CD4-positive, alpha-beta T cell treated with Interleukin-6 for 4 hours (primary cell): ENCODE results near the gene SNX19.

Source experiments
- DNase-seq: peaks from one replicate; pipeline ENCODE4 v3.0.0-alpha.2; 2020; ENCODE audit warnings: mixed read lengths

The SNX19 gene

DNA sequence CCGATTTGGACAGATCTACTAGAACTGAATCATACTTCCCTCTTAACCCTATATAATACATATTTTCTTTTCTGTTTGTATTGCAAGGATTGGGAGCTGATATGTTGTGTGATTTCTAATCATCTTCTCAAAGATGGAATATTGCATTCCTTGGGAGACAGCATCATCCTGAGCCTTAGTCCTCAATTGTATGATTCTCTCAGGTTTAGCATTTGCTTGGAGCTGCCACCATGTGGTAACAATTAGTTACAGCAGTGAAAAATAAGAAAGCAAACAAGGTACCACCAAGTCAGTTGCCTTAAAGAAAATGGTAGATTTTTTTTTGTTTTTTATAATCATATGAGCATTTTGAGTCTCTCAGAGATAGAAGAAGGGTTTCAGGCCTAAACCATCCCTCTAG is 11.9 kb downstream of the SNX19 start:
- DNase-seq = no peak

GRCh38 chr11:130902380-130902779 is 13.9 kb downstream of the SNX19 start:
- no peak for DNase-seq

GRCh38 chr11:130899106-130899505 is 17.2 kb downstream of the SNX19 start:
- DNase-seq = no peak

- DNase-seq = no peak
Measured at GRCh38 chr11:130897262-130898182, 18.8 kb downstream of the SNX19 start.

GRCh38 chr11:130894322-130895025 is 21.8 kb downstream of the SNX19 start:
- DNase-seq = peak; percentile 70

DNA sequence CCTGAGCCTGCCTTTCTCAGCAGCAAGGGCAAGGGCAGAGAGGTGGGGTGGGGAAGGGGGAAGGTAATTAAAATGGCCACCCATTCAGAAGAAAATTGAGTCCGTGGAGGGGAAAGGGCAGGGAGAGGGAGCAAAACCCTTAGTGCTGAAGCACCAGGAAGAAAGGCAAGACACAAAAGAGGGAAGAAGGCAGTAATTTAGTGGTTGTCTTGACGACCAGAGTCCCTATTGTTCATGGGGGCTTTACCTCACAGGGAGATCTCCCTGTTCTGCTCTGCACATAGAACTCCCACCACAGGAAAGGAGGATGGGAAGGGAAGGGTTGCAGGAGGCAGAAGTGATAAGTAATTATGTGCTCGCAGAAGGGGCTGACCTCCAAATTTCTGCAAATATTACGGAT is 23.4 kb downstream of the SNX19 start:
- DNase-seq = no peak

DNA sequence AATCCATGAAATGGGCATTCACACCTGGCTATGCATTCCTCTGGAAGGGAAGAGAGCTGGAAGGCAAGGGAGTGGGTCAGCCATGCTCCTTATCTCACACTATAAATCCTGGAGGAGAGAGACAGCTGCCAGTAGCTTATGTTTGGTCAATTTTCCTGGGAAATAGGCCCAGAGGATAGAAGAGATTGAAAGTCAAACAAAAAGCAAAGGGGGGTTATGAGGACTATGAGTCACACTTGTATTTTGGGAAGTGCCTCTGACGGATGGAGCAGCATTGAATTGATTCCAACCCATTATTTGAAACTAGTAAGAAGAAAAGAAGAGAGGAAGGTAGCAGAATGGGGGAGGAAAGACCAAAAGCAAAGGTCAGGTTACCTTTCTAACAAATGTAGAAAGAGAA is 25.0 kb downstream of the SNX19 start:
- DNase-seq = no peak

DNA sequence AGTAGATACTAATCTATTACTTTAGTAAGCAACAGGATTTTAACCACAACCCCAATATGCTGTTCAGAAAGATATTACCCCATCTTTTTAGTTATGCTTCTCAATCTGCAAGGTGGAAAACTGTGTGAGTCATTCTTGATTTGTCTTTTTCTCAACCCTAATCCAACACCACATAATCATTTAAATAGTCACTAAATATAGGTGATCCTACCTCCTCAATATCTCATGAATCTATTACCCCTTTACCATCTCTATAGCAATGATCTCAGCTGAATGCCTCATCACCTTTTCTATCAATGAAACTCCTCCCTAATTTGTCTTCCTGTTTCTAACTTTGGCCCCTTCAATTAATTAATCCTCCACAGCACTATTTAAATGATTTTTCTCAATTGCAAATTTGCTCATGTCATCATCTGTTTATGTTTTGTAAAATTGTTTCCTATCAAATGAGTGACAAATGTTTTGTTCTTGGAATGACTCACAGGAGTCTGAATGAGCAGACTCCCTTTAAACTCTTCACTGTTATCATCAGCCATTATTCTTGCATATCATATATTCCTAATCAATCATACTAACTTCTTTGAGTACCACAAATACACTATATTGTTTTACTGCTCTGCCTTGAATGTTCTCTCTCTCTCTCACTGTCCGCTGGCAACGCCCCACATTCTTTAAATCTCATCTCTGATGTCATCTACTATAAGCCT is 26.1 kb downstream of the SNX19 start:
- DNase-seq = no peak

GRCh38 chr11:130888790-130889189 is 27.5 kb downstream of the SNX19 start:
- DNase-seq = no peak

DNA sequence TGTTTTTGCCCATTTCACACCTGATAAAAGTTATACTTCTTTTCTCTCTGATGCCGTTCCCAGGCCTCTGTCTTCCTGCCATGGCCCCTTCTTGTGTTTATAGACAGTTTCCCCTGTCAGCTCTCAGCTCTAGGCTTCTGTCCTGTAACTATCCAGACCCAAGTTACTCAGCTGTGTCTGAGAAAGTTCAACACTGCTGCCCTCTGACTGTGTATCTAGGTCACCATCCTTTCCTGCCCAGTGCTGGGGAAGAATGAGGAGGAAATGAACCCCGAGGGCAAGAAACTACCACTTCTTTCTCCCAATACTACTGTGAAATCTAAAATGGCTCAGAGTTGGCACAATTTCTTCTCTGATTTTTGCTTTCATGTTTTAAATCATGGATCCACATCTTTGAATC is 29.6 kb downstream of the SNX19 start:
- DNase-seq = no peak

GRCh38 chr11:130882138-130882551 is 34.1 kb downstream of the SNX19 start:
- no peak for DNase-seq

- no peak for DNase-seq
Measured at GRCh38 chr11:130881475-130882137, 34.7 kb downstream of the SNX19 start.

GRCh38 chr11:130879836-130880235 is 36.4 kb downstream of the SNX19 start:
- DNase-seq = no peak

DNA sequence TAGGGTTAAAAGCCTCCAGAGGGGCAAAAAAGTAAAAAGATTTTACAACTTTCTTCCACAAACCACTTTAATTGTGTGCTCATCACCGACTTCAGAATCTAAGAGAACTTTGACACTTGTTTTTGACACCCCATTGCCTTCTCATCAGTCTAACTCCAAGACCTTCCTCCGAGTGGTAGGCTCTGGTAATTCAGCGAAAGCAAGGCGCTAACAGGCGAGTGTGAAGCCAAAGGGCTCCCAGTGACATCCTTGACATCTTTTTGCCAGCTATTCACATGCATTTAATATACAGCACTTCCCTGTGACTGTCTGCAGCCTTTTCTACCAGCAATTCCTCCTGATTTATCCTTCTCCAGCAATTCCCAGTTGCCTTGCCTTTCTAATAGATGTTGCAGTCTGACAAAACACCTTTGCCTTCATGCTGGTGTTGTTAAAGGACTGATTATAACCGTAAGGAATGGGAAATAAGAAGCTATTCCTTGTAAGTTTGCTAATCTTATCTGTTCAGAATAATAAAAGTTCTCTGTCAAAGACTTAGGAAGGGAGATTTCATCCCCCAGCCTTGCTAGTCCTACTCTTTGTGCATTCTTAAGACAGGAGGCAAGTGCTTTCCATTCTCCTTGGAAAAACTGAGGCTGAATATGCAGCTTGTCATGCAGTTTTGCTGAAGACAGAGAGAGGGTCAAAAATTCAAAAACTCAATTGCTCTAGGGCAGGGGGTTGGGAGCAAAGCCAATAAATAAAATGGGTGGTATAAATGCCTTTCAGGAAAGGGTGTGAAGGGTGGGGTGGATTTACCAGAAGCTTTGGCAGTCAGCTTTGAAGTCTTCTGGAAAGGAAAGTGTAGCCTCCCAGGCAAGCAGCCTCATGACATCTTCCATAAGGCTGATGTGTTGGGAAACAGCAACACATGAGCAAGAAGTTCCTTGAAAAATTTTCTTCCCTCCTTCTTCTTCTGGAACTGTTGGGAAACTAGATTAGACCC is 39.1 kb downstream of the SNX19 start:
- DNase-seq = no peak

DNA sequence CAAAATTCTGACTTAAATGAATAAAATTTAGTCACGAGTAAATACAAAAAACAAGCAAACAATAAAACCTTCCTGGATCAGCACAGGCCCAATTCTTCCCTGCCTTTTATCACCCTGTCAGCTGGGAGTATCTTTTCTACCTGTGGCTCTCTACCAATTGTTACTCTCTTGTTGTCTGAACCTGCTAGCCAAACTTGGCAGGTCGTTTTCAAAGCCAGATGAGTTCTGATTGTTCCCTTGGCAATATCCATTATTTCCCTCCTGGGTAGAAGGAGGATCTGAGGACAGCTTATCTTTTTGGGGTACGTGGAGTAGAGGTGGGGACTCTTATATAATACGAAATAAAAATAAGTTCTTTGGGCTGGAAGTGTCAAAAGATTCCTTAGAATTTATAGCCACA is 40.2 kb downstream of the SNX19 start:
- DNase-seq = no peak

DNA sequence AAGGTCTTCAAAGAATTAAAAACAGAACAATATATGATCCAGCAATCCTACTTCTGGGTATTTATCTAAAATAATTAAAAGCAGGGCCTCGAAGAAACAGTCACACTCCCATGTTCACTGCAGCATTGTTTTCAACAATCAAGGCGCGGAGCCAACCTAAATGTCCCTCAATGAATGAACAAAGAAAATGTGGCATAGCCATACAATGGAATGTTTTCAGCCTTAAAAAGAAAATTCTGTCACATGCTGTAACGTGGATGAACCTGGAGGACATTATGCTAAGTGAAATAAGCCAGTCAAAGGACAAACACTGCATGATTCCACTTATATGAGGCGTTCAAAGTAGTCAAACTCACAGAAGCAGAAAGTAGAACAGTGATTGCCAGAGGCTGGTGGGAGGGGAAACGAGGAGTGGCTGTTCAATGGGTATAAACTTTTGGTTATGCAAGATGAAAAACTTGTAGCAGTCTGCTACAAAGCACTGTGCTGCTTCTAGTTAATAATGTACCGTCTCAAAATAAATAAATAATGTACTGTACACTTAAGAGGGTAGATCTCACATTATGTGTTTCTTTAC is 41.2 kb downstream of the SNX19 start:
- DNase-seq = no peak

DNA sequence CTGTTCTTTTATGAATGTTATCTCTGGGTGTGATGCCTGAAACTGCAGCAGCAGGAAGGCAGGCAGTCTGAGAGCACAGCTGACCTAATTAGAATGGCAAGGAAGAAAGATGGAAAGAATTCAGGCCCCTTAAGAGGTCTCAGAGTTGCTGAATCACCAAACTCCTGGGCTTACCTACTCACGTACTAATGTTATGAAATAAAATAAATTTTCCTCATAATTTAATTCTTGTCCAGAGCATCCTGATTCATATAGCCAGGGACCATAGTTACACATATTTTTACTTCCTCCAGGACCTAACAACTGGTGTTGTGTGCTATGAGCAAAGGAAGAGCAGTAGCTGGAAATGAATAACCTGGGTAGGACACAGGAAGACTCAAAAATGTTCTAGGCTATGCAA is 41.9 kb downstream of the SNX19 start:
- no peak for DNase-seq

GRCh38 chr11:130873761-130874160 is 42.5 kb downstream of the SNX19 start:
- no peak for DNase-seq

- DNase-seq = no peak
Measured at GRCh38 chr11:130872981-130873380, 43.3 kb downstream of the SNX19 start.

- DNase-seq = no peak
Measured at GRCh38 chr11:130872513-130872912, 43.8 kb downstream of the SNX19 start.

DNA sequence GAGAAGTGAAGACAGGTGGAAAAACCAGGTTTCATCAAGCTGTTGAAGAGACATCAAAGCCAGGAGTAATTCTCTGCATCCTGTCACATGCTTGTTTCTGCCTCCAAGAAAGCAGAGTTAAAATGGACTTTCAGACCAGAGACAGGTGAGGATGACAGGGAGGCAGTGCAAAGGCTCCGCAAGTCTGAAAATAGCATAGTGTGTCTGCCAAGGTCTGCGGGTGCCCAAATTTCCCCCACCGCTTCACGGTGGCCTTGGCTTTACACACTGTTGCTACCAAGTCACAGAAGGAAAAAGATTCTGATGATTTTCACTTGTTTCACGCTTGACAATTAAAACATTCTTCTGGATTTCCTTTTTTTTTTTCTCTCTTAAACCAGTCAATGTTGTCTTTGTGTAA is 44.2 kb downstream of the SNX19 start:
- DNase-seq = no peak
